Endothelial cell of coronary artery (primary cell): ENCODE data around the gene CTNNA3. TPM values are rescaled to one million over a fixed set of nuclear protein-coding genes. Genes with fewer than 3 reads are reported as not detected.

Experiments
- total RNA-seq: library from RNA; depleted of rRNA; stranded (reverse); fragments of >200 nt; gene quantifications from 2 replicates; pipeline ENCODE4 v1.2.3, GENCODE V29; 2014

Gene CTNNA3
- not detected in 2 replicates for total RNA-seq

GRCh38 chr10:67696029-67696428, at the start of gene CTNNA3:
Gene CTNNA3, minus strand, starts transcription at chr10:67696195.

GRCh38 chr10:66925896-66926715, 769.9 kb downstream of the CTNNA3 start, which contains the start of gene LRRTM3:
Gene LRRTM3, plus strand, starts transcription at chr10:66926036.

Other genes with a start within 250 kb of the CTNNA3 start
- 0.45 and 0.56 TPM in 2 replicates for gene DNAJC12, start 142.0 kb upstream of the CTNNA3 start, total RNA-seq
- 7.6 and 8.9 TPM in 2 replicates for gene SIRT1, start 188.5 kb upstream of the CTNNA3 start, total RNA-seq